Measurements from ENCODE around the gene ANKS1A. TPM values are rescaled to one million over a fixed set of nuclear protein-coding genes. Genes with fewer than 3 reads are reported as not detected.

Gene ANKS1A
- total RNA-seq, 1 experiment from 2014 or later = 35.0 TPM

- TF ChIP-seq ZNF263 (CRISPR knock-in tag; IDR thresholded peaks at IDR 0.05; ENCODE audit: low read depth) (no peak), MLX (CRISPR knock-in tag; IDR thresholded peaks at IDR 0.05) (no peak), ZNF219 (CRISPR knock-in tag; IDR thresholded peaks at IDR 0.05; ENCODE audit: borderline replicate concordance) (no peak), ZNF512 (CRISPR knock-in tag; IDR thresholded peaks at IDR 0.05; ENCODE audit: borderline replicate concordance) (no peak), PREB (CRISPR knock-in tag; IDR thresholded peaks at IDR 0.05; ENCODE audit: borderline replicate concordance) (no peak), SMAD3 (CRISPR knock-in tag; IDR thresholded peaks at IDR 0.05; ENCODE audit: borderline replicate concordance) (no peak), FOXP1 (CRISPR knock-in tag; IDR thresholded peaks at IDR 0.05; ENCODE audit: borderline replicate concordance) (no peak), NR3C1 (CRISPR knock-in tag; conservative IDR thresholded peaks at IDR 0.05; ENCODE audit: low read depth) (no peak), JUN (CRISPR knock-in tag; IDR thresholded peaks at IDR 0.05) (no peak)
These were observed 95.4 kb downstream of the ANKS1A start (continued) for GRCh38 chr6:34984416-34984815.

GRCh38 chr6:34985236-34985635, 96.2 kb downstream of the ANKS1A start:
- TF ChIP-seq, protein P1, sequence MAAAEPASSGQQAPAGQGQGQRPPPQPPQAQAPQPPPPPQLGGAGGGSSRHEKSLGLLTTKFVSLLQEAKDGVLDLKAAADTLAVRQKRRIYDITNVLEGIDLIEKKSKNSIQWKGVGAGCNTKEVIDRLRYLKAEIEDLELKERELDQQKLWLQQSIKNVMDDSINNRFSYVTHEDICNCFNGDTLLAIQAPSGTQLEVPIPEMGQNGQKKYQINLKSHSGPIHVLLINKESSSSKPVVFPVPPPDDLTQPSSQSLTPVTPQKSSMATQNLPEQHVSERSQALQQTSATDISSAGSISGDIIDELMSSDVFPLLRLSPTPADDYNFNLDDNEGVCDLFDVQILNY (CRISPR knock-in tag; IDR thresholded peaks at IDR 0.05) = no peak
- TF ChIP-seq AFF4 (CRISPR knock-in tag; IDR thresholded peaks at IDR 0.05; ENCODE audit: borderline replicate concordance) (no peak), ZNF671 (CRISPR knock-in tag; IDR thresholded peaks at IDR 0.05) (no peak), PRDM15 (CRISPR knock-in tag; IDR thresholded peaks at IDR 0.05) (no peak), USF2 (CRISPR knock-in tag; IDR thresholded peaks at IDR 0.05) (no peak), NR2C2 (CRISPR knock-in tag; IDR thresholded peaks at IDR 0.05) (no peak), MXD4 (CRISPR knock-in tag; IDR thresholded peaks at IDR 0.05; ENCODE audit: borderline replicate concordance) (no peak)
- ChIA-PET POLR2A (no interaction called here), CTCF (interaction anchor here (1.3 to 4.9 kb wide), 5 partner anchors 9 to 256 kb away, joined by 3 to 68 read pairs (median 9); no protein-coding TSS in a partner anchor)
- DNase-seq (ENCODE audit: low spot score) (no peak), ATAC-seq (no peak)
- H3K4me1 Mint-ChIP-seq = peaks cover 7% of the 10 kb centered on the region
- no peaks in the 10 kb centered on the region for H3K9me3 Mint-ChIP-seq
- H3K4me3 Mint-ChIP-seq = no peak overlapping the region
- H3K36me3 Mint-ChIP-seq = peaks cover 56% of the 10 kb centered on the region
- H3K27me3 Mint-ChIP-seq (ENCODE audit: low read depth) = no peaks in the 10 kb centered on the region
- H3K27ac Mint-ChIP-seq = no peak overlapping the region

All from WTC11 (cell line).